SK-N-MC (cell line): ENCODE results near the gene PREX1.

Source experiments
- EZH2 ChIP-seq: fragments of 200-600 bp; sonication (generic); IDR thresholded peaks from one replicate; pipeline ENCODE4 v1.6.1; 2017; ENCODE audit warnings: antibody characterized with exemption
- FOXP2 ChIP-seq: optimal IDR thresholded peaks from 2 replicates; pipeline ENCODE3; 2011; ENCODE audit warnings: mild to moderate bottlenecking, moderate library complexity; ENCODE audit not compliant: insufficient read depth; ENCODE audit errors: extremely low read length, control extremely low read depth
- POLR2AphosphoS5 ChIP-seq: IDR thresholded peaks from 2 replicates; pipeline ENCODE4 v1.6.1; 2012; ENCODE audit warnings: mild to moderate bottlenecking, low read depth, low read length, borderline replicate concordance

GRCh38 chr20:48653706-48654051 lies 174.1 kb downstream of the PREX1 start:
- TF ChIP-seq EZH2 (no peak), POLR2AphosphoS5 (no peak), FOXP2 (no peak)
